GM18508 (cell line): ENCODE results near the gene AUTS2.

ENCODE experiments used
- ATAC-seq: cut with Tn5 transposase; IDR thresholded peaks from one replicate; pipeline ENCODE4 v1.9.1; 2021; ENCODE audit warnings: moderate number of reproducible peaks; ENCODE audit not compliant: insufficient read depth, unreplicated experiment

Gene AUTS2

GRCh38 chr7:70132852-70133690 lies 534.8 kb downstream of the AUTS2 start:
- ATAC-seq: no peak

GRCh38 chr7:70134029-70134770 lies 535.9 kb downstream of the AUTS2 start:
- ATAC-seq: no peak

- no peak for ATAC-seq
Observed at GRCh38 chr7:70135656-70136055, 537.4 kb downstream of the AUTS2 start.

- no peak for ATAC-seq
Observed at GRCh38 chr7:70137126-70137525, 538.9 kb downstream of the AUTS2 start.

GRCh38 chr7:70142247-70142932 lies 544.1 kb downstream of the AUTS2 start:
- no peak for ATAC-seq

- ATAC-seq: no peak
Observed at GRCh38 chr7:70143075-70144044, 545.1 kb downstream of the AUTS2 start.

GRCh38 chr7:70148997-70149396 lies 550.7 kb downstream of the AUTS2 start:
- no peak for ATAC-seq

- ATAC-seq: no peak
Observed at GRCh38 chr7:70152313-70152712, 554.0 kb downstream of the AUTS2 start.

GRCh38 chr7:70153933-70154332 lies 555.7 kb downstream of the AUTS2 start:
- no peak for ATAC-seq

GRCh38 chr7:70154521-70155180 lies 556.4 kb downstream of the AUTS2 start:
- no peak for ATAC-seq

- no peak for ATAC-seq
Observed at GRCh38 chr7:70156057-70156456, 557.8 kb downstream of the AUTS2 start.

- no peak for ATAC-seq
Observed at GRCh38 chr7:70159121-70159520, 560.8 kb downstream of the AUTS2 start.

- ATAC-seq: no peak
Observed at GRCh38 chr7:70165477-70166170, 567.3 kb downstream of the AUTS2 start.

- no peak for ATAC-seq
Observed at GRCh38 chr7:70171369-70171920, 573.2 kb downstream of the AUTS2 start.

GRCh38 chr7:70177166-70177565 lies 578.9 kb downstream of the AUTS2 start:
- ATAC-seq: no peak

- no peak for ATAC-seq
Observed at GRCh38 chr7:70178211-70178610, 579.9 kb downstream of the AUTS2 start.

GRCh38 chr7:70178787-70179186 lies 580.5 kb downstream of the AUTS2 start:
- no peak for ATAC-seq

- ATAC-seq: no peak
Observed at GRCh38 chr7:70182521-70182920, 584.2 kb downstream of the AUTS2 start.
